CD4-positive, alpha-beta T cell treated with Interleukin-15 for 4 hours (primary cell): ENCODE measurements around the gene PTPRF.

Experiments
- DNase-seq: peaks from one replicate; pipeline ENCODE4 v3.0.0-alpha.2; 2020; ENCODE audit warnings: low spot score

PTPRF gene

DNA sequence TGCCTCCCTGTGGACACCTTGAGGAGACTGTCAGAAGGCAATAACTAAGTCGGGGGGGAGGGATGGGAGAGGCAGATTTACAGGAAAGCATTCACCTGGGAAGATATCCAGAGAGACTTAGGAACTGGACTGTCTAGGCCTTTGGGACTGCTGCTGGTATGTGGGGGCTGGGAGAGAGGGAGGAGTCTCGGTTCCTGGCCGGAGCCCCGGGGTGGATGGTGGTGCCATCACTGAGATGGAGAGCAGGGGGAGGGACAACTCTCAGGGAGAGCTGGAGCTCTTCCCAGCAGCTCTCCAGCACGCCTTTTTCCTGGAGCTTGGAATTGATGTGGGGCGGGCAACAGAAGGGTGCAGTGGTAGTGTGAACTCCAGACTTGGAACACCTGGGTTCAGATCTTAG is 22.1 kb downstream of the PTPRF start:
- DNase-seq = no peak

DNA sequence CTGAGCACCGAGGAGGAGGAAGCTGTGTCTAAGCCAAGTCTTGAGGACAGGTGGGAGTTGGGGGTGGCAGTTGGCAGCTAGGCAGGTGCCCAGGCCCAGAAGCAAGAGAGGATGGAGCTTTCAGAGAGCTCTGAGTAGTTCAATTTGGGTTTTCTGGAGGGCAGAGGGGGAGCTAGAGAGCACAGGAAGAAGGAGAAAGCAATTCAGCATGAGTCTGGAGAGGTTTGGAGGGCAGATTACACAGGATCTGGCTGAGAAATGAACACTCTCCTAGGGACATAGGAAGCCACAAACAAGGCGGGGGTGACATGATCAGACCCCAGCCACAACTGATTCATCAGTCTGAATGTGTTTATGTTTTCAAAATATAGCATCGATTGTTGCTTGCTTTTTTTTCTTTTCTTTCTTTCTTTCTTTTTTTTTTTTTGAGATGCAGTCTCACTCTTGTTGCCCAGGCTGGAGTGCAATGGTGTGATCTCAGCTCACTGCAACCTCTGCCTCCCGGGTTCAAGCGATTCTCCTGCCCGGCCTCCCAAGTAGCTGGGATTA is 23.8 kb downstream of the PTPRF start:
- peak; percentile 26 for DNase-seq

DNA sequence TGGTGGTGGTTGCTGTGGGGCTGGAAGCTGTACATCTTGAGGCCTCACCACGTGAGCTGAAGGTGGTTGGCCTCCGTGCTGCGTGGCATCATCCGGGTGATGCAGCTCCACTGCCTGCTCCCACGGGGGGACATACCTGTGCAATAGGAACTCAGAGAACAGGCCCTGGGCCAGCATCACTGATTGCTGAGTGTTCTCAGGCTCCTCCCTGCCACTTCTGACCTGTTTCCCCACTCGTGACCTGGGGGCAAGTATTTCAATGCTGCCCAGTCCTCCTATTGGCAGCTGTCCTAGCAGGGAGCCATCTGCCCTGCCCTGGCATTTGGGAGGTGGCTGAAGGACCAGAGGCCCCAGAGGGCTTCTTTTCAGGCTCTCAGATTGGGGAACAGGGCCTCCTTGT is 26.1 kb downstream of the PTPRF start:
- DNase-seq = no peak

DNA sequence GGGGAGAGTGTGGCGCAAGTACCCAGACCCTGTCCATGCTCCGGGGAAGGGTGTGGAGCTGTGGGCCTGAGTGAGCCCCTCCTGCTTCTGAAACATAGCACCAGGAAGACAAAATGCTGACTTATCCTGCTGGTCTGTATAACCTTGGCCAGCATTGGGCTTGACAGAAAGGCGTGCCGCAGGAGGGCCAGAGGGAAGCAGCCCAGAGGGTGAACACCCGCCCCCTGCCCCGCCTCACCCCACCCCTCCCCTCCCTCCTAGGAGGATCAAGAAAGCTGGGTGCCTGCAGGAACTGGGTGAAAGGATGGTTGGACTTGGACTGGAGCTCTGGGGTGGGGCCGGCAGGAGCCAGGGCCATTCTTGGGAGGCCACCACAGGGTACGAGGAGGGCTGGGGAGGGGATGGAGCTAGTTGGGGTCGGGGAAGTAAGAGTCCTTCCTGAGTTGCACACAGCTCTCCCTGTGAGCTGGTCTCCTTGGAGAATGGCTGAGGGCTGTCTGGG is 27.1 kb downstream of the PTPRF start:
- DNase-seq = no peak

DNA sequence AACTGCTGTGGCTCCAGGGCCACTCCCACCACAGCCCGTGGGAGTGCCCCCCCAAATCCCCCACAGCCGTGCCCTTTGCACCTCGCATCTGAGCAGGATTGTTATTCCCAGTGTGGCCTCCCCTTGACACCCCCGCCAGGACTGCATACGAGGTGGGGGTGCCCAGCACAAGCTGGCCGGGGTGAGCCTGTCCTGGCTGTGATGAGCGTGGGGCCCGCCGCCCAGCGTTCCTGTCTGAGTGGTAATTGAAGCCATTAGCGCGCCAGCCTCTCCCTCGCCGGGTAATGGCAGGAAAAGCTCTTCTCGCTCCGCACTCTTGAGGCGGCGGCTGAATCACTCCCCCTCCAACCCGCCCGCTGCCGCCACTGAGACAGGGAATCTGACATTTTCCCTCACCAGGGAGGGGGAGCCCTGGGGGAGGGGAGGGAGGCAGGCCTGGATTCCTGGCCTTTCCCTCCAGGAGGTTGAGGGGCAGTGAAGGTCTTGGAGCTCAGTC is 27.7 kb downstream of the PTPRF start:
- DNase-seq = no peak

DNA sequence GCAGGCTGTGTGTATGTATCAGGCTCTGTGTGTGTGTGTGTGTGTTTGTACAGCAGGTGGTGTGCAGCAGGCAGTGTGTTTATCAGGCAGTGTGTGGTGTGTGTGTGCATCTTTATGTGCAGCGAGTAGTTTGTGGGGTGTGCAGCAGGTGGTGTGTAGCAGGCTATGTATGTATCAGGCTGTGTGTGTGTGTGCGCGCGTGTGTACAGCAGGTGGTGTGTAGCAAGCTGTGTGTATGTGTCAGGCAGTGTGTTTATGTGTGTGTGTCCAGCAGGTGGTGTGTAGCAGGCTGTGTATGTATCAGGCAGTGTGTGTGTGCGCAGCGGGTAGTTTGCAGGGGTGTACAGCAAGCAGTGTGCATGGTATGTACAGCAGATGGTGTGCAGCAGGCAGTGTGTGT is 29.0 kb downstream of the PTPRF start:
- no peak for DNase-seq

DNA sequence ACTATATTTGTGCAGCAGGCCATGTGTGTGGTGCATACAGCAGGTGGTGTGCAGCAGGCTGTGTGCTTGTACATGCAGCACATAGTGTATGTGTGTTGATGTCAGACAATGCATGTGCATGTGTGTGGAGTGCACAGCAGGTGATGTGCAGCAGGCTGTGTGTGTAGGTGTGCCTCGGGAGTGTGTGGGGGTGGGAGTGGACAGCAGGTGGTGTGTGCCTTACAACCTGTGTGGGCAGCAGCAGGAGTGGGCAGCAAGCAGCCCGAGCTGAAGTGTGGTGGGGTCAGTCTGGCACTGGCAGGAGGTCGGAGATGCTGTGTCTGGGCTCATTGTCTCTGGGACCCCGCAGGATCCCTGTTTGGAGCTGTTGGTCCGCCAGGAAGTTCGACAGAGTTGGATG is 29.6 kb downstream of the PTPRF start:
- no peak for DNase-seq

DNA sequence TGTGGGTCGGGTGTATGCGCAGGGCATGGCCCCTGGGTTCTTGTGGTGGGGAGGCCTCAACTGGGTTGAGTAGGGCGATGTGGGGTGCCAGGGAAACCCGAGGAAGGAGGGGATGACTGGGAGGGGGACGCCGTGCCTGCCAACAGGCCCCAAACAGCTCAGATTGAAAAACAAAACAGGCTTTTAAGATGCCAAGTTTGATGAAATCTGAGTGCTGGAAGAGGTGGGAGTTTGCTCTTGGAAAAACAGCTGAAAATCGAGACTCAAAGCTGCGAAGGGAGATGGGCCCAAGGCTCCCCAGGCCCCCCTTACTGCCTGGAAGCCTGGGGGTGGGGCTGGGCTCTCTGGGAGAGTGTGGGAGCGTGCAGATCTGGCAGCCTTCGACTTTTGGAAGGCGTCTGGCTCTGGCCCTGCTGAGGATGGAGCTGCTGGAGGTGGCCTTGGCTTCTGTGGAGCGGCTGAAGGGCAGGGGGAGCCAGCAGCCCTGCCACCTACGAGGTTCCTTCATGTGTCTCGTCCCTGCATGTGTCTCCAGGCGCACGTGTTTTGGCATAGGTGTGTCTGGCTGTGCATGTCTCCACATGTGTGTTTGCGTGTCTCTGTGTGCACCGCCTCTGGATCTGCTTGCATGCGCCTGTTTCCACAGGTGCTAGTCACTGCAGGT is 33.3 kb downstream of the PTPRF start:
- DNase-seq = no peak

DNA sequence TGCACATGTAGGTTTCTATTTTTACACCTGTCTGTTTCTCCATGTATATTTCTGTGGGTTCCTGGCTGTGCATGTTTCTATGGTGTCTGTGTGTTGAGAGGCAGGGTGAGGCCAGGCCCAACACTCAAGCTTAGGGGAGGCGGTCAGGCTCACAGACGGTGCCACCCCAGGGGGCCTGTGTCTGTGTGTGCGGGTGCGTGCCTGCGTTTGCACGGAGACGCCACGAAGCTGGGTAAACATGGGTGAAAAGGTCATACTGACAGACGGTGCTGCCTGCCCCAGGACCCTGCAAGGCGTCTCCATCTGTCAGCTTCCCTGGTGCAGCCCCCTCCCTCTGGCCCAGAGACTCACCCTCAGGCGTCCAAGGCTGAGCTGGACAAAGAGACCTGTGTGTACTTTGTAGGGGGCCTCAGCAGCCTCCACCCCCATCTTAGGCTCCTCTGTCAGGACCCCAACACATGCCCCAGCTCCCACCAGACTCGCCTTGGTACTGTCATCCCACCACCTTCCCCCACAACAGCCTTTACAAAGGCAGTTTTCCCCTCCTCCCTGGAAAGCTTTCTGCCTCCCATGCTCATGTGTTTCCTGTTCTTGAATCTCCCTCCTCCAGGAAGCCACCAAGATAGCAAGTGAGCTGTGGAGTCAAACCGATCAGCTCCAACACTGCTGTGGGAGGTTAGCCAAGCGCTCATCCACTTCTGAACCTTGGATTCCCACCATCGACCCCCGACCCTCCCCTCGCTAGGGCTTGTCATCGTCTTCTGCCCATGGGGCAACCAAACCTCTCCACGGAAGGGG is 34.1 kb downstream of the PTPRF start:
- no peak for DNase-seq

DNA sequence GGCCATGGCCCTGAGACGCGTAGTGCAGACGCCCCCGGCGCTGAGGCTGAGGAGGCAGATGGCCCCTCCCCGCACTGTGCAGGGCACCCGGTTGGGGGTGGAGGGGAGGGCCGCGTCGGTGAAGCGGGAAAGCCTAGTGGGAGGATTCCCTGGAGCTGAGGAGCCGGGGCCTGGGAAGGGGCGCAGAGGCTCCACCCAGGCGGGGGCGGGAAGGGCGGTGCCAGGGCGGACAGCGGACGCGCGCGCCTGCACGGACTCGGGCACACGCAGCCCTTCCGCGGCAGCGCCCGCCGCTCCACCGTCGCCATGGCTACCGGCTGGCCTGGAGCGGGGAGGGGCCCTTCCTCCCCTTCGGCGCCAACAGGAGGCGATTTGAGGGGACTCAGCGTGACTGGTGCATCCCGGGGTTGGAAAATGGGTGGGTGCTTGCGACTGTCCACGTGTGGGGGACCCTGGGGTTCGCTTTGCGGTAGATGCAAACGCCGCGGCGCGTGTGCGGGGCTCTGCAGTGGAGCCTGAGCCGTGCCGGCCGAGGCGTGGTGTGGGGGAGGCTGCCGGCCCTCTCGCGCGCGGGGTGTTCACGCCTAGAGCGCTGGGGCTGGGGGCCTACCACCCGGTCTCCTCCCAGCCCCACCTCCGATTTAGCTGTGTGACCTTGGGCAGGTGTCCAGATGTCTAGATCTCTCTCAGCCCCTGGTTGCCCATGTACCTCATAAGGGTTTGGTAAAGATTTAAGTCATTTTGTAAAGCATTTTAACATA is 35.1 kb downstream of the PTPRF start:
- peak; percentile 11 for DNase-seq

DNA sequence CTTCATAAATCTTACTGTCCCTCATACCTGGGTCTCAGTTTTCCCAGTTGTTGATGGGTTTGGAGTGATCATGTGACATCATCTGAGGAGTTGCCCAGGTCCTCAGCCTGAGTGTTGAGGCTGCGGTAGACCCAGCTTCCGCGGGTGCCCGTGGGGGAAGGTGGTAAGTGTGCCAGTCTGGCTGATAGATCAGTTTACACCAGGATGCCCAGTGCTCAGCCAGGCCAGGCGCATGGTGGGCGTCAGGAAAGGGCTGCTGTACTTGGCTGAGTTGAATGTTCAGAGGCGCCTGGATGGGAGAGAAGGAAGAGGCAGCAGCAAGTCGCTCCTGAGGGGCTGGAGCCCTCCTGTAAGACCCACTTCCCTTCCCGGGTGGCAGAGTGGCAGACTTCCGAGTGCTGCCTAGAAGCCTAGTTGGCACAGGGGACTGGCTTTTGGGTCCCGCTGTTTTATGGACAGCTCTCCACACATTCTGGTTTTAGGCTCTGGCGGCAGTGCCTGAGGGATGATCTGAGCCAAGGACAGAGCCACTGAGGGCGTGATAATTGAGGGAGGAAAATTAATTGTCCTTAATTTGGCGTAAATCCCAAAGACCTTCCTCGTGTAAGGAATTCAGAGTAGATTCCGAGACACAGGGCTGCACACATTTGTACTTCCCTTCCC is 35.8 kb downstream of the PTPRF start:
- DNase-seq = no peak

DNA sequence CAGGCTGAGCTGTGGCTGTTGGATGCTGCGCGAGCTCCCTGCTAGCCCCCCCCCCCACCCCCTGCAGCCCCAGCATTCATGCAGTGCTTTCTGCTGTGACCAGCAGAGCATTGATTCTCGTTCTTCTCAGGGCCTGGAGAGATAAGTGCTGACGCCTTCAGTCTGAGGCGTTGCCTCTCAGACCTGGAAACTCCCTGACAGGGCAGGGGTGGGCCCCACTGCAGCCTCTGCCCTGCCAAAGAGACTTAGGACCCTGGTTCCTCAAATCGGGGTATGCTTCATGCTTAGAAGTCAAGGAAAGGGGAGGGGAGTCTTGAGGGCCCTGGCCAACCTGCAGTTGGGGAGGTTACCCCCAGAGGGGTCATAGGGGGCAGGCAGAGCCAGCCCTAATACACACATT is 38.5 kb downstream of the PTPRF start:
- no peak for DNase-seq

DNA sequence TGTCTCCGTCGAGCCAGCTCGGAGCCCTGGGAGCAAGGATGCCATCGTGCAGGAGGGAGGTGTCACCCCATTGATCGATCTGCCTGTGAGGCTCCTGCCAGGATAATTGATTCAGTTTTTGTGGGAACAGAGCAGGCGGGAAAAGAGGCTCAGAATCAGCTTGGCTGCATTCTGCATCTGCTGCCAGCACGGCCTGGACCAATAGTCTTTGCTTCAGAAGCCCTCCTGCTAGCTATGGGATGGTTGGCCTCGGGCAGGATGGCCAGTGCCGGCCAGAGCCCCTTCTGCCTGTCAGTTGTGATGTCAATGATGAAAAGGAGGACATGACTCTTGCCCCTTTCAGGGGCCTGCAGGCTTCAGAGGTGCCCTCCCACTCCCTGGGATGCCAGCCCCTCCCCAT is 39.6 kb downstream of the PTPRF start:
- DNase-seq = no peak

DNA sequence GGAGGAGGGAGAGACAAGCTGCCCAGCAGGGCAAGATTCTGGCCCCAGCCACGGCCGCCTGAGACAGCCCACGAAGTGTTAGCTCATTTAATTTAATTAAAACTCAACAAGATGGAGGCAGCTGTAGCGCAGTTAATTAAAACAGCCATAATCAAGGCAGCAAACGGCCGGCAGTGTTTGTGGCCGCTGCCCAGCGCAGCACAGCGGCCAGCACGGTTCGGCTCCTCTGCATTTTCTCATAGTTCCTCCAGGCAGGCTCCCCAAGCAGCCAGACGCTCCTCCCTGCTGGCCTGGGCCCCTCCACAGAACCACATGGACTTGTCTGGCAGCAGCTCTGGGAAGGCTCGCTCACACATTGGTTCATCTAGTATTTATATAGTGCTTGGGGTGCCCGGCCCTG is 40.0 kb downstream of the PTPRF start:
- no peak for DNase-seq

DNA sequence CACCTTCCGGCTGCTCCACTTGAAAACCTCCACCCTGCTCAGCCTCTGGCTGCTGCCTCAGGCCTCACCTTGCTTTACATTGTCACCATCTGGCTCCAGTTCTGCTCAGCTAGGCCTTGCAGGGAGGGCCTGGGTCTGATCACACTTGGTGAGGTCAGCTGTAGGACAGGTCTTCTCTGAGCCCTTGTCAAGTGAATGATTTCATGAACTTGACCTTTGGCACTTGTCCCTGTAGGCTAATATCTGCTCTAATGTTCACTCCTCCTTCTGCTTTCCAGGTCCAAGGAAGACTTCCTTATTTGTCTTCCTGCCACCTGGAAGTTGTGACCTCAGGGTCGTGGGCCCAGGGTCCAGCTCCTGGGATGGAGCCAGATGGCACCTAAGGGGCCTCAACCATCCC is 41.4 kb downstream of the PTPRF start:
- DNase-seq = no peak

DNA sequence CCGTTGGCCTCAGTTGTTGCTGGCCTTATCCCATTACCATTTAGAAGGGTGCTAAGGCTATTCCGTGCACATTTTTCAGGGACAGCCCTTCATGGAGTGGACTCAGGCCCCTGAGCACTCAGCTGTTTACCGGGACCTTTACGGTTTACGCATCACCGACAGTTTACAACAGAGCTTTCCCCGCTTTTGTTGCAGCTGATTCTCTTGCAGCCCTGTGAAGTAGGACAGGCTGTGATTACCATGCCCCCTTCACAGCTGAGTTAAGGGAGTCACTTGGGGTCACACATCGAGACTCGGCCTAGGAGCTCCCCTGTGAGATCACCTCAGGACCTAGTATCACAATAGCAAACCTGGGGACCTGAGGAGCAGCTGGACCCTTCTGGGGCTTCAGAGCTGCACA is 41.9 kb downstream of the PTPRF start:
- DNase-seq = no peak

DNA sequence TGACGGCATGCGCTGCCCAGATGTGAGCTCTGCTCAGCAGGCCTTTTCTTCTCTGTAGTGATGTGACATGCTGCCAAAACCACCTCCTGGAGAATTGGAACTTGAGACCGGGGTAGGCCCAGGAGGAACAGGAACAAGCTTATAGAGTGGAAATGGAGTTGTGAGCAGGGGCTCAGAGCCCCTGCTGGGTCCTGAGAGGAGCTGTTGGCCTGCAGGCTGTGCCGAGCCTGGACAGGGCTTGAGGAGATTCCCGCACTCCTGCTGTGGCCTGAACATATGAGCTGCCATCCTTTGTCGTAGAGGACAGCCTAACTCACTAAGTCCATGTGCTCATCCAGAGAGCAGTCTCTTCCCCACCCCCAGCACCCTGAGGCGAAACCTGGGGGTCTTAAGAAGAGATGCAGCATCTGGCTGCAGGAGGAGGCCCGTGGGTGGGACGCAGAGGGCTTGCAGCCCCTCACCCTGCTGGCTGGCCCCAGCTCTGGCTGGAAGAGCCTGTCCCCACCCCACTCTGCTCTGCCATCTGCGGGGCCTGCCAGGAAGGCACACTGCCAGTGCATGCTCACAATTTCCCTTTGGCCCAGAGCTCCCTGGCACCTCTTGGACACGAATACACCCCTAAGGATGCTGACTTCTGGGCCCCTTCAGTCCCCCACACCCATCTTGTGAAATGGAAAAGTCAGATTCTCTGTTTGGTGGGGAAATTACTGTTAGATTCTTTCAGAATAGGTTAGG is 42.5 kb downstream of the PTPRF start:
- DNase-seq = no peak

DNA sequence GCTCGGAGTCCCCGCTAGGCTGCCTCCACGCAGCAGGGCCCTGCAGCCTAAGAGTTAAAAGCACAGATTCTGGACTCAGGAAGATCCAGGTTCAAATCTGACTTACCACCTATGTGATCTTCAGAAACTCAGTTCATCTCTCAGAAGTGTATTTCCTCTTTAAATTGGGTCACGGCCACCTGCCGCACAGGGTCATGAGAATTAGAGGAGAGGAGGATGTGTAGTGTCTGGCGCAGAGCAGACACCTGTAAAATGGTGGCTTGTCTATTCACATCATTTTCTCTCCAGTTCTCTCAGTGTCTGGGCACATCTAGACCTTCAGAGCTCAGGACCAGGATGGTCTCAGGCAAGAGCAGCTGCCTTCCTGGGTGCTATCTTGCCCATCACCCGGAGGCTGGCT is 45.8 kb downstream of the PTPRF start:
- DNase-seq = no peak

DNA sequence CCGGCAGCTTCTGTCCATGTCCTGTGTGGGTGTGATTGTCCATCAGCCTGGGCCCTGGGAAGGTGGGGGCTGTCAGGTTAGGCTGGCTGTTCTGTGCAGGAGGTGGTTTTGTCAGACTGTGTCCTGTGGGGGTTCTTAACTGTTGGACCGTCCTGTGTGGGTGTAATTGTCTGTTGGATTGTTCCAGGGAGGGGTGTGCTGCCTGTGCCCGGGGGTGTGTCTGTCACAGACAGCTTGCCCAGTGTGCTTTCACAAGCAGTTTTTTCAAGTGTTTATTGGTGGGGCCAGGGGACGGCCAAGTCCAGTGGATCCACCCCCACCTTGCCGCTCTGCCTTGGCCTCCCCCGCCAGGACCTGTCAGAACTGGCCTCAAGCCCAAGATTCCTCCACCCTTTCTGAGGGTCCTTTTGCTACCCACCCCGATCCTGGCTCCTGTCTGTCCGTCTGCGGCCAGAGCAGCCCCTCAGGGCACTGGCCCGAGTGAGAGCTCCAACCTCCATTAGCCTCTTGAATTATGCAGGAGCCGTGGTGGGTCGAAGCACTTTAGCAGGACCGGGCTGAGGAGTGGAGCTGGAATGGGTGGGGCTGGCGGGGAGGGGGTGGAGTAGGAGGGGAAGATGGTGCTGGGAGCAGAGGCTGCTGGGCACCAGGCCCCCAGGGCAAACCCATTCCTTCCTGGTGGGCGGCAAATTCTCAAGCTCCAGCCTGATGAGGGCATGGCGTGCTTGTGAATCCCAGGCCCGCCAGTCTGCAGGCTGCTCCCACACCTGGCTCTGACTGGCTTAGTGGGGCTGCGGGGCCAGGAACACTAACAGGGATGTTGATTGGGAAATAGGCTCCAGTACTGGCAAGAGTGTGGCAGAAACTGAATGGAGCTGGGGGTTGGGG is 47.2 kb downstream of the PTPRF start:
- no peak for DNase-seq

DNA sequence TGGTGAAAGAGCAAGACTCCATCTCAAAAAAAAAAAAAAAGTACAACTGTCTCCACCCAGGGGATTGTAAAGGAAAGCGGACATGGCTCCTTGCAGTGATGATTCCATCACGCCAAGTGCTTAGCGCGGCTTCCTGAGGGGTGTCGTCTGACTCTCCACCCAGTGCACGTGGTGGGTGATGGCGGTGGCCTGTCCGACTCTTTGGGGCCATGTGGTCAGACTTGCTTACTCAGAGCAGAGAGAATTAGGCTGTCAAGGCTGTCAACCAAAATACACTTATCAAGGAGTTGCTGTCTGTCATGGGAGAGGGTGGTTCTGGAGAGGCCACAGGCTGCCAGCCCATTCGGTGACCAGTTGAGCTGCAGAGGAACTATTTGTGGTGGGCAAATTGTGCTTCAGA is 49.4 kb downstream of the PTPRF start:
- no peak for DNase-seq
